ENCODE data around the gene OR7G1.

The OR7G1 gene

GRCh38 chr19:9140159-9140874 is 24.8 kb upstream of the OR7G1 start, which contains the start of gene ZNF317:
Gene ZNF317 (plus strand): TSS chr19:9140397. CDS start chr19:9156017, 15,620 bp downstream.
- Histone ChIP-seq H3K9me2 (ENCODE audit: low read depth, low read length) (no peaks in the 10 kb centered on the region), H3K79me2 (ENCODE audit: insufficient read depth, low read length) (peaks cover 50% of the 10 kb centered on the region), H3K9me3 (ENCODE audit: low read length) (peaks cover 16% of the 10 kb centered on the region), H3K9ac (ENCODE audit: low read length) (peak within 1 kb of the TSS; percentile 95), H3K27me3 (ENCODE audit: insufficient read depth, low read length) (no peaks in the 10 kb centered on the region), H3K36me3 (ENCODE audit: insufficient read depth, low read length) (peaks cover 32% of the 10 kb centered on the region), H3K4me2 (ENCODE audit: low read length) (peak within 1 kb of the TSS; percentile 90), H3K4me1 (ENCODE audit: insufficient read depth, low read length, severe bottlenecking) (peaks cover 19% of the 10 kb centered on the region), H3F3A (ENCODE audit: insufficient read depth, low read length) (no peaks in the 10 kb centered on the region), H3K4me3 (ENCODE audit: low read depth, low read length, poor library complexity, severe bottlenecking) (peak within 1 kb of the TSS; percentile 97), H2AFZ (ENCODE audit: low read length) (peak within 1 kb of the TSS; percentile 73), H3K27ac (ENCODE audit: low read depth, low read length, poor library complexity, severe bottlenecking) (peak within 1 kb of the TSS; percentile 43), H4K20me1 (ENCODE audit: insufficient read depth, low read length) (no peaks in the 10 kb centered on the region)
- TF ChIP-seq EZH2 (IDR thresholded peaks at IDR 0.05; ENCODE audit: borderline replicate concordance, low read length) = no peak
- TF ChIP-seq, protein P1, sequence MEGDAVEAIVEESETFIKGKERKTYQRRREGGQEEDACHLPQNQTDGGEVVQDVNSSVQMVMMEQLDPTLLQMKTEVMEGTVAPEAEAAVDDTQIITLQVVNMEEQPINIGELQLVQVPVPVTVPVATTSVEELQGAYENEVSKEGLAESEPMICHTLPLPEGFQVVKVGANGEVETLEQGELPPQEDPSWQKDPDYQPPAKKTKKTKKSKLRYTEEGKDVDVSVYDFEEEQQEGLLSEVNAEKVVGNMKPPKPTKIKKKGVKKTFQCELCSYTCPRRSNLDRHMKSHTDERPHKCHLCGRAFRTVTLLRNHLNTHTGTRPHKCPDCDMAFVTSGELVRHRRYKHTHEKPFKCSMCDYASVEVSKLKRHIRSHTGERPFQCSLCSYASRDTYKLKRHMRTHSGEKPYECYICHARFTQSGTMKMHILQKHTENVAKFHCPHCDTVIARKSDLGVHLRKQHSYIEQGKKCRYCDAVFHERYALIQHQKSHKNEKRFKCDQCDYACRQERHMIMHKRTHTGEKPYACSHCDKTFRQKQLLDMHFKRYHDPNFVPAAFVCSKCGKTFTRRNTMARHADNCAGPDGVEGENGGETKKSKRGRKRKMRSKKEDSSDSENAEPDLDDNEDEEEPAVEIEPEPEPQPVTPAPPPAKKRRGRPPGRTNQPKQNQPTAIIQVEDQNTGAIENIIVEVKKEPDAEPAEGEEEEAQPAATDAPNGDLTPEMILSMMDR (IDR thresholded peaks at IDR 0.05; ENCODE audit: low read length) = no peak

DNA sequence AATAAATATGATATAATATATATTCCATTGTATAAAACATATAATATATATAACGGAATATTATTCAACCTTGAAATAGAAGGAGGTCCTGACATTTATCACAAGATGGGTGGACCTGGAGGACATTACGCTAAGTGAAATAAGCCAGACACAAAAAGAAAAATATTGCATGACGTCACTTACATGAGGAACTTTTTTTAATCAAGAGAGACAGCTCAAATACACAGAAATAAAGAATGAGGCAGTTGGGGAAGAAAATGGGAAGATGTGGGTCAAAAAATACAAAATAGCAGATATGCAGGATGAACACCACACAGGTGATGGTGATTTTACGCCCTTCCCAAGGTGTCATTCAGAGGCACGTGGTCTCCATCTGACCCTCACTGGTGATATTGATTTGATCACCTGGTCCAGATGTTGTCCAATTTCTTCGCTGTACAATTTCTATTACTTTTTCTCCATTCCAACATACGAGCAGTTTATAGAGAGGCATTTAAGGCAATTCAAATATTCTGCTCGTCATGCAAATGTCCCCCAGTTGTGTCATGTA is 24.1 kb upstream of the OR7G1 start:
- Histone ChIP-seq H3K4me2 (ENCODE audit: low read length) (peak overlapping the region; percentile 90), H3F3A (ENCODE audit: insufficient read depth, low read length) (no peaks in the 10 kb centered on the region), H3K27ac (ENCODE audit: low read depth, low read length, poor library complexity, severe bottlenecking) (peak overlapping the region; percentile 43), H3K4me3 (ENCODE audit: low read depth, low read length, poor library complexity, severe bottlenecking) (peak overlapping the region; percentile 97), H3K9ac (ENCODE audit: low read length) (peak overlapping the region; percentile 95), H3K4me1 (ENCODE audit: insufficient read depth, low read length, severe bottlenecking) (peaks cover 19% of the 10 kb centered on the region), H4K20me1 (ENCODE audit: insufficient read depth, low read length) (no peaks in the 10 kb centered on the region), H2AFZ (ENCODE audit: low read length) (peak overlapping the region; percentile 73), H3K9me2 (ENCODE audit: low read depth, low read length) (no peaks in the 10 kb centered on the region), H3K36me3 (ENCODE audit: insufficient read depth, low read length) (peaks cover 26% of the 10 kb centered on the region), H3K9me3 (ENCODE audit: low read length) (peaks cover 10% of the 10 kb centered on the region), H3K79me2 (ENCODE audit: insufficient read depth, low read length) (peaks cover 43% of the 10 kb centered on the region), H3K27me3 (ENCODE audit: insufficient read depth, low read length) (no peaks in the 10 kb centered on the region)
- TF ChIP-seq, protein P1 (IDR thresholded peaks at IDR 0.05; ENCODE audit: low read length) = no peak
- no peak for TF ChIP-seq EZH2 (IDR thresholded peaks at IDR 0.05; ENCODE audit: borderline replicate concordance, low read length)

GRCh38 chr19:9132422-9132821 is 16.9 kb upstream of the OR7G1 start:
- H3K79me2 ChIP-seq (ENCODE audit: insufficient read depth, low read length) = no peaks in the 10 kb centered on the region
- H3F3A ChIP-seq (ENCODE audit: insufficient read depth, low read length) = no peaks in the 10 kb centered on the region
- H4K20me1 ChIP-seq (ENCODE audit: insufficient read depth, low read length) = no peaks in the 10 kb centered on the region
- H3K36me3 ChIP-seq (ENCODE audit: insufficient read depth, low read length) = no peaks in the 10 kb centered on the region
- no peaks in the 10 kb centered on the region for H3K9me3 ChIP-seq (ENCODE audit: low read length)
- peaks cover 5% of the 10 kb centered on the region for H3K4me1 ChIP-seq (ENCODE audit: insufficient read depth, low read length, severe bottlenecking)
- no peak overlapping the region for H3K9ac ChIP-seq (ENCODE audit: low read length)
- H3K4me2 ChIP-seq (ENCODE audit: low read length) = no peak overlapping the region
- no peak overlapping the region for H2AFZ ChIP-seq (ENCODE audit: low read length)
- no peak overlapping the region for H3K4me3 ChIP-seq (ENCODE audit: low read depth, low read length, poor library complexity, severe bottlenecking)
- TF ChIP-seq, protein P1 (IDR thresholded peaks at IDR 0.05; ENCODE audit: low read length) = no peak
- no peak overlapping the region for H3K27ac ChIP-seq (ENCODE audit: low read depth, low read length, poor library complexity, severe bottlenecking)
- H3K9me2 ChIP-seq (ENCODE audit: low read depth, low read length) = no peaks in the 10 kb centered on the region
- H3K27me3 ChIP-seq (ENCODE audit: insufficient read depth, low read length) = no peaks in the 10 kb centered on the region
